ENCODE data around the gene GPR26. TPM values are rescaled to one million over a fixed set of nuclear protein-coding genes. Genes with fewer than 3 reads are reported as not detected.
A peak's percentile ranks its signal among the peaks of the same experiment; 100 is the strongest.

GPR26 gene
- total RNA-seq, 1 donor from 2014 or later, result not detected

- ATAC-seq (peak; percentile 10), DNase-seq (ENCODE audit: missing footprints) (no peak)
- intact Hi-C loops (cut with DNase I), result no loop called here
These were observed 77.5 kb downstream of the GPR26 start for GRCh38 chr10:123743441-123744223.

GRCh38 chr10:123744224-123744536, 78.0 kb downstream of the GPR26 start:
- DNase-seq (ENCODE audit: missing footprints) (no peak), ATAC-seq (no peak)
- intact Hi-C loops (cut with DNase I), result no loop called here

Other genes starting within 250 kb of the GPR26 start
- 4.6 TPM for gene CPXM2, start 225.5 kb downstream of the GPR26 start, total RNA-seq